HL-60 (cell line): Measurements from ENCODE around the gene PARVB.

Experiments used
- DNase-seq, 2 experiments: peaks; one replicate each; pipeline ENCODE4 v3.0.0-alpha.2; 2010 to 2020; ENCODE audit warnings: low read depth in 1 of 2, low spot score in 1 of 2
- H3K27ac ChIP-seq: fragments of 250-450 bp; sonication (Bioruptor Pico); replicated peaks from 2 replicates; pipeline ENCODE4 v1.5.1; 2020; ENCODE audit warnings: mild to moderate bottlenecking, moderate library complexity
- H3K27me3 ChIP-seq: fragments of 250-450 bp; sonication (Bioruptor Pico); 2 replicates; pipeline ENCODE4 v1.5.1; 2021; ENCODE audit warnings: mild to moderate bottlenecking, moderate library complexity; ENCODE audit not compliant: insufficient read depth, poor library complexity, severe bottlenecking
- H3K4me3 ChIP-seq: replicated peaks from 2 replicates; pipeline ENCODE4 v1.5.1; 2011; ENCODE audit warnings: mild to moderate bottlenecking, control low read depth, low read length; ENCODE audit not compliant: insufficient read depth
- CTCF ChIP-seq: IDR thresholded peaks from one replicate; pipeline ENCODE4 v1.5.1; 2011; ENCODE audit warnings: low read length, control low read depth, inconsistent platforms; ENCODE audit not compliant: insufficient read depth
- GABPA ChIP-seq: IDR thresholded peaks from 2 replicates; pipeline ENCODE4 v1.6.1; 2012; ENCODE audit warnings: low read depth
- POLR2AphosphoS5 ChIP-seq: IDR thresholded peaks from 2 replicates; pipeline ENCODE4 v1.6.1; 2012; ENCODE audit warnings: low read depth
- REST ChIP-seq: IDR thresholded peaks from 2 replicates; pipeline ENCODE4 v1.6.1; 2012; ENCODE audit warnings: low read depth; ENCODE audit not compliant: insufficient replicate concordance
- SPI1 ChIP-seq: IDR thresholded peaks from 2 replicates; pipeline ENCODE4 v1.6.1; 2012; ENCODE audit warnings: low read depth, mild to moderate bottlenecking, borderline replicate concordance

PARVB gene

GRCh38 chr22:44018594-44018993, 5.5 kb upstream of the PARVB start:
- no peak overlapping the region for H3K27ac ChIP-seq
- H3K4me3 ChIP-seq, result no peak overlapping the region
- no peaks in the 10 kb centered on the region for H3K27me3 ChIP-seq
- TF ChIP-seq SPI1 (no peak), CTCF (no peak), POLR2AphosphoS5 (no peak), REST (no peak), GABPA (no peak)
- no peak for DNase-seq

GRCh38 chr22:44019416-44019815, 4.7 kb upstream of the PARVB start:
- TF ChIP-seq GABPA (no peak), REST (no peak), POLR2AphosphoS5 (no peak), SPI1 (no peak), CTCF (no peak)
- Histone ChIP-seq H3K27me3 (no peaks in the 10 kb centered on the region), H3K4me3 (no peak overlapping the region), H3K27ac (no peak overlapping the region)
- no peak for DNase-seq

- no peak for TF ChIP-seq POLR2AphosphoS5
- no peak for TF ChIP-seq REST
- no peak for TF ChIP-seq GABPA
- TF ChIP-seq CTCF, result no peak
- no peak for TF ChIP-seq SPI1
- no peak overlapping the region for H3K27ac ChIP-seq
- no peak for DNase-seq
- no peaks in the 10 kb centered on the region for H3K27me3 ChIP-seq
- H3K4me3 ChIP-seq, result no peak overlapping the region
Observed at GRCh38 chr22:44019846-44020245, 4.3 kb upstream of the PARVB start.
